Measurements from ENCODE around the gene DNLZ.

The DNLZ gene

GRCh38 chr9:136374183-136374575, 10.6 kb upstream of the DNLZ start:
- DNase-seq = no peak

DNA sequence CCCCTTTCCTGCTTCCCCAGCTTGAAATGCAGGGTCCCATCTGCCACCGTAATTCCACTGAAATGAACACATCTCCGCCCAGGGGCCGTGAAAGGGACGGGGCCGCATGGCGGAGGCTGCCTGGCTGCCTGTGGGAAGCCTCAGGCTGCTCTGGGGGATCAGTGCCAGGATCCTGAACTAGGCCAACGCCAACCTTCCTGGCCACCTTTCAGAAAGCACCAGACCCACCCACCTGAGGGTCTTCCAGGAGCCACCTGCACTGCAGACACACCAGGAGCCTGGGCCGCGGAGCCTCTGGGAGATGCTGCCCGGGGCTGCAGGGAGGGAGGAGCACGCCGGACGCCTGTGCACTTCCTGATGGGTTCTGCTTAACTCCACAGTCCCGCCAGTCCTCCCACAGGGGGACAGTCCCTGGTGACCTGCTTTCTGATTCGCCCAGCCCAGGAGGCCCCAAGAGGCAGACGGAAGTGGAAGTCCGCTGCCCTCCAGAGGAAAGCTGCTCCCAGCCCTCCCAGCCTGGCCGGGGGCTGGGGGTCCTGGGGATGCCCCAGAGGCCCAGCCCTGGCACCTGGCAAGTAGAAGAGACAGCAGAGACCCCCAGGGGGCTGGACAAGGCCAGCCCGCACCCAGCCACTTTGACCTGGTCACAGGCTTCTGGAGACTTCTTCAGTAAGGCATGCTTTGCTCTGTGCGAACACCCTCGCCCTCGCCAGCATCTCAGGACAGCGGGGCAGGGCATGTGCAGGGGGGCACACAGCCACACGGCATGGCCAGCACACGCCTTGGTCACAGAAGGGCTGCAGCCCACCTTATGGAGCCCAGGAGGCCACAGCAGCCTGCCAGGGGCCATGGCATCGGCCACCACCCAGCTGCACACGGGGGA, 10.0 kb upstream of the DNLZ start, which contains the start of gene CARD9:
TSS of gene CARD9 (minus strand) at position 370 of the 883 bp plus-strand sequence. CDS start 1,591 bp downstream, outside the sequence.
- DNase-seq = no peak

GRCh38 chr9:136372561-136373299, 9.2 kb upstream of the DNLZ start:
- DNase-seq = no peak

DNA sequence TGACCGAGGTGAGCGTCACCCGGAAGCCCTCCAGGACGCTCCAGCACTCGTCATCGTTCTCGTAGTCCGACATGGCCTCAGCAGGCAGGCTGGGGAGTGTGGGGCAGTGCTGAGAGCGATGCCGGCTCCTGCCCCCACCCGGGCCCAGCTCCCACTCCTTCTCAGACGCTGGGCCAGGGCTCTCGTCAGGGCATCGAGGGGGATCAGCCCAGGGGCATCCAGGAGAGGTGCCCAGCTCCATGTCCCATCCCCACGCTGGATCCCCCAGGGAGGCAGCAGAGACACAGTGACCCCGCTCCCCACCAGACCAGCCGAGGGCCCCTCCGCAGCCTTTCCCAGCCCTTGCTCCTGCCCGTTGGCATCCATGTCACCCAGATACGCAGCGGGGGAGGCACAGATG, 8.5 kb upstream of the DNLZ start:
- no peak for DNase-seq

DNA sequence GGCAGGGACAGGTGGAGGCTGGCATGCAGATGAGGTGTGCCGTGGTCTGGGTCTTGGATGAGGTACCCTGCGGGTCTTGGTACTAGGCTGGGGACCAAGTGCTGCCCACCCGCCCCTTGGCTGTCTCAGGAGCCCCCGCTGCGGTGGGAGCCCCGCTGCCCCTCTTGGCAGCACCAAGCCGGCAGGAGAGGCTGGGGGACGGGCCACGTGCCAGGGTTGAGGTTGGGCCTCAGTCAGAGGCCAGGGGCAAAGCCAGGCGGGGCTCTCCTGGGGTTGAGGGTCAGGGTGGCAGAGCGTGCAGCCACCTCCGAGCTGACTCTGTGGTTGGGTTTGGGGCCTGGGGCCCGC, 8.0 kb upstream of the DNLZ start:
- DNase-seq = no peak

- DNase-seq = no peak
These were observed 7.4 kb upstream of the DNLZ start for GRCh38 chr9:136370687-136371532.

DNA sequence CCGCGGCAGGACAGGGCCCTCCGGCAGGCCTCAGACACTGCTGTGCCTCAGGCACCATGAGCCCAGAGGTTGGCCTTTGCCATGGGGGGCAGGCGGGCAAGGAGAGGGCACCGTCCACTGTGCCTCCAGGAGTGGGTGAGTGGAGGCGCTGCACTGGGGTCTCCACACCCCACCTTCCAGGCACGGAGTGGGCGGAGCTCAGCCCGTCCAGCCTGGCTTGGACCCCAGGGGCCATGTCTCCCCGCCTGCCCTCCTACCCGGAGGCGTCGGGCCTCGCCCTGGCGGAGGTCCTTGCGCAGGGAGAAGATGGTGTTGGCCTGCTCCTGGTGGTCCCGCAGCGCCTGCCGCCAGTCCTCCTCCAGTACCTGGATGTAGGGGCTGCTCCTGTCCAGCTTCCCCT, 6.5 kb upstream of the DNLZ start:
- no peak for DNase-seq

GRCh38 chr9:136368190-136368589, 4.6 kb upstream of the DNLZ start:
- no peak for DNase-seq

GRCh38 chr9:136367296-136368145, 4.0 kb upstream of the DNLZ start:
- DNase-seq = no peak

GRCh38 chr9:136366826-136367225, 3.3 kb upstream of the DNLZ start:
- no peak for DNase-seq

DNA sequence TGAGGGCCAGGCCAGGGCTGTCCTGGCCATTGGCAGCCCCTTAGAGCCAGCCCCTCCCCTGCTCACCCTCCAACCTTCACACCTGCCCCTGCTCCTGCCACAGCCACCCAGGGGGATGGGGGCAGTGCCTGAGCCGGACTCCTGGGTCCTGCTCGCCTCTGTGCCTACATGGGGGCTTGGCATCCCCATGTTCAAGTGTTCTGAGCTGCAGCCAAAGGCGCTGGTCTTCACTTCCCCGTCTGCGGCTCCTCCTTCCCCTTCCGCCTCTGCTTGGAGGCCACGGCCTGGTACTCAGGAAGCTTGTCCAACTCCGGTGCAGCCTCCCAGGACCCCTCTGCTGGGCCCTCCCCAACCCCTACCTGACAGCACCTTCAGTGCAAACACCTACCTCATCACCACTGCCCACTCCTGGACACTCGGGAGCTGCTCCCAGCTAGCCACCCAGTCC, 2.3 kb upstream of the DNLZ start:
- no peak for DNase-seq

DNA sequence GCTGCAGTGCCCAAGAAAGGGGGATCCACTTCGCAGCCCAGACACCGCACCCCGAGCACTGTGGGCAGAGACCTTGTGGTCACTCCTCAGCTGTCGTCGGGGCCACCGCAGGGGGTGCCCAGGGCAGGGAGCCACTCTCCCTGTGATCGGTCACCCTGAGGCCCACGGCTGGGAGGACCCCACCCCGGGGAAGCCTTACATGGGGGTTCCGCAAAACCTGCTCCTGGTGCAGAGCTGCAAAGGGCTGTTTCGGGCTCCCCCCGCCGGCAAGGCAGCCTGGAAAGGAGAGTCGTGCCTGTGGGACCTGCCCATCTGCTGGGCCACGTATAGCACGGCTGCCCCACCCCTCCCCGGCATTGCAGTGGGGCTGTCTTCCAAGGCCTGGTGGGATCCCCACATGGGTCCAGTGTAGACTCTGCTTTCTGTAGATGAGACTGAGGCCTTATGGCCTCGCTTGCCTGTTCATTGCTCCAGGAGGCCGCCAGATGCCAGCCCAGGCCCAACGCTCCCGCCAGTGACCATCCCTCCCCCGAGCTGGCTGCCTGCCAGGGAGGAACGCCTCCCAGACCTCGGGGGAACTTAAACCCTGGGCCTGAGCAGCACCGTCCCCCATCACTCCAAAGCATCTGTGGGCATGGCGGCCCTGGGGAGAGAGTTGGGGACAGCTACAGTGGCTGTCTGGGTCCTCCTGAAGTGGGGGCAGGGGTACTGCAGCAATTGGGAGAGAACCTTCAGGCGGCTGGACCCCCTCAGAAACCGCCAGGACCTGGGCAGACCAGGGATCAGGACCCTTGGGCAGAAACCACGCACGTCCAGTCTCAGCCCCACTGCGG, 1.6 kb upstream of the DNLZ start:
- no peak for DNase-seq

DNA sequence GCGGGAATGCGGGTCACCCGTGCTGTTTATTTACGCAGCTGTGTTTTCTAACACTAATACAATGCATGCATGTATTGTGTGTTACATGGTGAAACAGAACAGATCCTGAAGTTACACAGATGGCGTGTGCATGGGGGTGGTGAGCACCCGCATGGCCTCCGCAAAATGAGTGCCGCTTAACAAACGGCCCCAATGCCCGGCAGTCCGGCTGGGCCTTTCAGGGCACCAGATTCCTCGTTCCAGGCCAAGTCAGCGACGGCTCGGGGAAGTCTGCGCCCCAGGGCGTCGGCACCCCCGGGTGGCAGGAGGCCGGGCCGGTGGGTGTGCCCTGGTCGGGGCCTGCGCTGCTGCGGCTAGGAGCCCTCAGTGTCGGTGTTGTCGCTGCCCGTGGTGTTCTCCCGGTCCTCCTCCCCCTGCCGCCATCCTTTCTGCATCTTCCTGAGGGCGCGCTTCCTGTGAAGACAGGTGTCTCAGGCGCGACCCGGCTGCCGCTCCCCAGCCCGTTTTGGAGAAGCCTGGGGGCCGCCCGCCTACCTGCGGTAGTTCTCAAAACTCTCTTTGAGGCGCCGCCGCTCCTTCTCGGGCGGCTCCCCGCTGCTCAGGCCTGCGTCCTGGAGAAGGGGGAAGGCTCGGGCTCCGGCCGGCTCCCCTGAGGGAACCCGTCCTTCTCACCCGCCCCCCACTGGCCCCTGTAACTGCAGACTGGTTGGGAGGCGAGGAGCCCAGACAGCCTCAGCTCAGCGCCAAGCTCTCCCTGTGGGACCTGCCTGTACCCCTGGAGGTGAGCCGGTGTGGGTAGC, 605 bp upstream of the DNLZ start:
- no peak for DNase-seq

DNA sequence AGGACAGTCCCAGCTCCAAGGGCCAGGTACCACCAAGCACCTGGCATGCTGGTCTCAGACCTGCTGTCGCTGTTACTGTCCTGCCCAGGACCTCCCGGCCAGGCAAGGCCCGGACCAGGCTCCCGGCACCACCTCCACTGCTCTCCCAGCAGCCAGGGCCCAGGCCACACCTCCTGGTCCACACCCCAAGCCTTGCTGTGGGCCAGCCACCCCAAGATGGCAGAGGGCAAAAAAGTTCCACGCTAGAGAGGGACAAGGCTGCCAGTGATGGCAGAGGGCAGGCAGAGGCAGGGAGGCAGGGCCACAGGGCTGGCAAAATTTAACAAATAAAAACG, 1.1 kb downstream of the DNLZ start:
- no peak for DNase-seq

DNA sequence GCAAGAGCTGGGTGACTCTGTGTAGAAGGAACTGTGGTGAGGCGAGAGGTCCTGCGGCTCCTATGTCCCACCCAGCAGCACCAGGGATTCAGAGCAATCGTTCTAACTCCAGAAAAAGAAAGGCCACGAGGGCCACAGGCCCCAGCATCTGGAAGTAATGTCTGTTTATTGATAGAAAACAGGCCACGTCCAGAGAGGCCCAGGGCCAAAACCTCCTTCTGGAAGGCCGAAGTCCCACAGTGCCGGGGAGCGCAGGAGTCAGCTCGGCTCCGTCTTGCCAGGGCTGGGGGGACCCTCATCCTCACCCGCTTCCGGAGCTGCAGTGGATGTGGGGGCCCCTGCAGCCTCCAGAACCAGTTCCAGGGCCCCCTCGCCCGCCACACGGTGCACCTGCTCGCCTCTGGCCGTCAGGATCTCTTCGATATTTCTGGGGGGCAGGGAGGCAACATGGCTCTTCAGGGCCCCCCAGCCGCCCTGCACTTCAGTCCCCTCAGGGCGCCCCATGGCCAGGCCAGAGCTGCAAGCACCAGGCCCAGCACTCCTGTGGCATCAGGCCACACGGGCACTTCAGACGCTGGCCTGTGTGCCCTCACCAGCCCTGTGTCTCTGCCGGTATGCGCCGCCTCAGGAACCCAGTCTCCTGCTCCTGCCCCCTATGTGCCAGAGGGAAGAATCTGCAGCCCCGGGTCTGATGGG, 1.6 kb downstream of the DNLZ start:
- DNase-seq = no peak

DNA sequence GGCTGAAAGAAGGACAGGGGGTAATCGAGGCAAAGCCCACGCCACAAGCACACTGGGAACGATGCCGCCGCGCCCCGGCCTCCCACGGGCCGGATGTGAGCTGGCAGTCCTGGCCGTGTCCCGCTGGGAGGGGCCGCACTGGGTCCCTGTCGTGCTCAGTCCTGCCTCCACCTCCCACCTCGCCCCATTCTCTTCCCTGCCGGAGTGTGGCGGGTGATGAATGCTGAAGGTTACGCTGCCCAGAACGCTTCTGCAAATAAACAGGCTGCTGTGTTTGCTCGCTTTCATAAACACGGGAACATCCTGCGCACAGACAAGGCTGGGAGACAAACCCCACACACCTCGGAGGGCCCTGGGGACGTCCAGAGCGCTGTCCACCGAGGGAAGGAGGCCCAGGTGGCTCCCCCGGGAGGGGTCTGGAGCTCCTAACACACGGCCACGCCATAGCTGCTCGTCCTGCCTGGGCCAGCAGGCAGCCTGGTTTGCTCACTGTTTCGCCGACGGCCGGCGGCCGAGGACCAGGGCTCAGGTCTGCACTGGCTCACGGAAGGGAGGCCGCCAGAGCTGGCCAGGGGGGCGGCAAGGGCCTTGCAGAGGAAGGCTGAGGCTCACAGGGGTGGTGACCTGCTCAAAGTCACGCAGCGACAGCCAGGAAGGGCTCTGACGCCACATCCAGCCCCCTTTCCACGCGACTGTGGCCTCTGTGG, 2.3 kb downstream of the DNLZ start:
- DNase-seq = no peak

- DNase-seq = no peak
These were observed 3.5 kb downstream of the DNLZ start for GRCh38 chr9:136359774-136360718.

GRCh38 chr9:136358888-136359287, 4.7 kb downstream of the DNLZ start:
- DNase-seq = no peak

Data from activated naive CD4-positive, alpha-beta T cell treated with Interleukin-2 at 50 U/mL for 16 hours (primary cell).